GM20000 (cell line): ENCODE data around the gene GFRA4.

ENCODE experiments used
- DNase-seq: peaks from one replicate; pipeline ENCODE4 v3.0.0; 2012; ENCODE audit warnings: low spot score
- CTCF ChIP-seq: IDR thresholded peaks from 2 replicates; pipeline ENCODE4 v1.5.1; 2012; ENCODE audit warnings: mild to moderate bottlenecking, control low read depth; ENCODE audit errors: extremely low read depth, missing control alignments

GFRA4 gene

DNA sequence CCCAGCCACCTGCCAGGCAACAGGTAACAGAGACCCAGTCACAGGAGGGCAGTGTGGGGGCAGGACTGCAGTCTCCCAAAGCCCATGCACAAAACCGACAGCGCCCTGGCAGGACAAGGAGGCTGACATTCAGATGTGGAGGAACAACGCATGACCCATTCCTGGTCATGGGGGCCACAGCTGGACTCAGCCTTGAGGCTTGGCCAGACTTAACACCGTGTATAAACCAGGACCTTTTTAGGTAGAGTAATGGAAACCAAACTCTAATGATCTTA is 8.1 kb downstream of the GFRA4 start:
- DNase-seq = no peak
- no peak for TF ChIP-seq CTCF

GRCh38 chr20:3654326-3655130 is 8.7 kb downstream of the GFRA4 start:
- DNase-seq = no peak
- no peak for TF ChIP-seq CTCF

- TF ChIP-seq CTCF = no peak
- DNase-seq = no peak
Measured at GRCh38 chr20:3653921-3654320, 9.3 kb downstream of the GFRA4 start.

GRCh38 chr20:3652676-3653596 is 10.3 kb downstream of the GFRA4 start:
- no peak for TF ChIP-seq CTCF
- DNase-seq = no peak

DNA sequence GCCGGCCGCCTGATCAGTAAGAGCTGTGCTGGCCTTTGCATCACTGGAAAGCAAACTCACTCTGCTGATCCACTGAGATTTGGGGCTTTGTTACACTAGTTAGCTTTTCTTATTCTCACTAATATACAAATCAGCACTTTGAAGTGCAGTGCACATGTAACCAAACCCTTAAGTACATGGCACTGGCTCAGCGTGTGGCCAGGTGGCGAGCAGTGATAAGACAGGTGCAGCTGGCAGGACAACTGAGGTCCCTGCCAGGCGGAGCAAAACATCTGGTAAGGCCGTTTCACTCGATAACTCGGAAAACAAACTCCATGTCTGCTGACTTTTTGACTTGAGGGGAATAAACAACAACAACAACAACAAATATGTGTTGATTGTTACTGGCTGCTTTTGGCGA is 11.0 kb downstream of the GFRA4 start:
- no peak for DNase-seq
- TF ChIP-seq CTCF = no peak

- no peak for TF ChIP-seq CTCF
- no peak for DNase-seq
Measured at GRCh38 chr20:3651204-3651962, 11.8 kb downstream of the GFRA4 start.

DNA sequence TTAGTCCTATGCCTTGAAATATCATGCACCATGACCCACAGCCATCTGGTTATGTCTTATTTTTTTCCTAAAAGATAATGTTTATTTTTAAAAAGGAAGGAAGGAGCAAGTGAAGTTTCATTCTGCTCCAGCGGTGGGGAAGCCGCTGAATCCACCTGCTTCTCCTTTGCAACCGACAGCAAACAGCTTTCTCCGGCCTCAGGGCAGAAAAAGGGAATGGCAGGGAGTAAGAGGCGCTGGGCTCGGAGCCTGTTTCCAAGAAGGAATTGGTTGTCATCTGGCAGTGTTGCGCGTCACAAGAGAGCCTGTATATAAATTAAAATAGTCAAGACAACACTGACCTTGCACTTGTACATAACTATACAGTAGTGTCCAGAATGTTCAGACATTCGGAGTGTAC is 14.2 kb downstream of the GFRA4 start:
- no peak for DNase-seq
- no peak for TF ChIP-seq CTCF
